Natural killer cell (primary cell): Measurements from ENCODE around the gene COL6A2. TPM values are rescaled to one million over a fixed set of nuclear protein-coding genes. Genes with fewer than 3 reads are reported as not detected.
"Not testable (repeated sequence)": the region's sequence is repeated elsewhere in the genome, so short reads cannot be mapped to it uniquely, and the experiment has no call there.

Source experiments
- ATAC-seq, 3 donors: fragments of 150-1000 bp in 2 of 3; fragments of 200-7000 bp in 1 of 3; cut with Tn5 transposase; 1 replicate in 1 of 3; 2 replicates in 2 of 3; pipeline ENCODE4 v1.10.0; 2021; ENCODE audit warnings: mild to moderate bottlenecking in 2 of 3, moderate library complexity in 2 of 3
- DNase-seq, 2 donors: peaks; one replicate each; pipeline versions ENCODE4 v3.0.0 to v3.0.0-alpha.2; 2013 to 2021; ENCODE audit warnings: mixed read lengths in 1 of 2
- H3K27ac ChIP-seq: one replicate; pipeline ENCODE4 v1.5.1; 2013; ENCODE audit warnings: mild to moderate bottlenecking, low read length
- H3K27me3 ChIP-seq: one replicate; pipeline ENCODE4 v1.6.1; 2013; ENCODE audit warnings: low read length; ENCODE audit not compliant: control insufficient read depth, insufficient read depth
- H3K36me3 ChIP-seq: one replicate; pipeline ENCODE4 v1.6.1; 2013; ENCODE audit warnings: low read length; ENCODE audit not compliant: control insufficient read depth, insufficient read depth
- H3K4me1 ChIP-seq: one replicate; pipeline ENCODE4 v1.6.1; 2013; ENCODE audit warnings: low read length; ENCODE audit not compliant: control insufficient read depth, insufficient read depth
- H3K4me3 ChIP-seq: one replicate; pipeline ENCODE4 v1.5.1; 2013; ENCODE audit warnings: low read length
- H3K9me3 ChIP-seq: one replicate; pipeline ENCODE4 v1.6.1; 2013; ENCODE audit warnings: low read length; ENCODE audit not compliant: control insufficient read depth, insufficient read depth
- H3K27ac Mint-ChIP-seq, 2 donors: one replicate each; pipeline ENCODE4 v1.8.0; 2022; ENCODE audit warnings: mild to moderate bottlenecking in 2 of 2, mixed read lengths in 2 of 2, moderate library complexity in 1 of 2
- H3K27me3 Mint-ChIP-seq, 2 donors: one replicate each; pipeline ENCODE4 v1.8.0; 2022; ENCODE audit warnings: low read depth in 2 of 2, mixed read lengths in 2 of 2
- H3K36me3 Mint-ChIP-seq: one replicate; pipeline ENCODE4 v1.8.0; 2022; ENCODE audit warnings: mixed read lengths
- H3K4me1 Mint-ChIP-seq, 2 donors: one replicate each; pipeline ENCODE4 v1.8.0; 2022; ENCODE audit warnings: mixed read lengths in 2 of 2
- H3K4me3 Mint-ChIP-seq: one replicate; pipeline ENCODE4 v1.8.0; 2022; ENCODE audit warnings: mild to moderate bottlenecking, moderate library complexity, mixed read lengths
- H3K9me3 Mint-ChIP-seq, 2 donors: one replicate each; pipeline ENCODE4 v1.8.0; 2022; ENCODE audit warnings: mixed read lengths in 2 of 2
- CTCF ChIP-seq: fragments of 200-600 bp; IDR thresholded peaks from one replicate; pipeline ENCODE4 v1.8.0; 2022; ENCODE audit warnings: antibody characterized with exemption
- WGBS: methylation state at CpG from one replicate; pipeline ENCODE4 v1.1.7; 2013; ENCODE audit warnings: missing lambda C conversion rate; ENCODE audit not compliant: insufficient coverage; 5-methylcytosine and 5-hydroxymethylcytosine counted together
- intact Hi-C: fragments of 100-400 bp; cut with micrococcal nuclease; formaldehyde crosslinking; loops from one replicate; pipeline ENCODE4 v1.14.2; 2022
- total RNA-seq, 4 donors: library from RNA; stranded (reverse); fragments of 120-200 nt in 1 of 4; gene quantifications; one replicate each; pipeline versions ENCODE4 v1.2.3 to v1.2.4, GENCODE V29; 2013 to 2022

Gene COL6A2
- total RNA-seq, 3 donors from 2014 or later (not counting 1 experiment from before 2014, with no cell fraction given), result 93.9 to 110 (median 97.2) TPM

- Histone ChIP-seq H3K4me1 (peaks cover 9% of the 10 kb centered on the region), H3K36me3 (no peaks in the 10 kb centered on the region), H3K27me3 (peaks cover 18% of the 10 kb centered on the region), H3K9me3 (no peaks in the 10 kb centered on the region), H3K4me3 (no peak overlapping the region), H3K27ac (no peak overlapping the region)
- H3K27ac Mint-ChIP-seq, result no peak overlapping the region
- WGBS, result 99% methylated on average over 5 of the region's 6 CpGs
- peaks cover 7 to 16% of the 10 kb centered on the region in 2 donors for H3K4me1 Mint-ChIP-seq
- DNase-seq (no peak), ATAC-seq (no peak)
- H3K36me3 Mint-ChIP-seq, result peaks cover 28% of the 10 kb centered on the region
- H3K27me3 Mint-ChIP-seq, result peaks cover 51 to 54% of the 10 kb centered on the region in 2 donors
- intact Hi-C loops, result no loop called here
- peaks cover 2 to 9% of the 10 kb centered on the region in 2 donors for H3K9me3 Mint-ChIP-seq
- TF ChIP-seq CTCF, result no peak
- peak overlapping the region; percentile 47 for H3K4me3 Mint-ChIP-seq
Measured at GRCh38 chr21:46100020-46100419, 2.1 kb downstream of the COL6A2 start.

GRCh38 chr21:46100426-46100825, 2.5 kb downstream of the COL6A2 start:
- H3K4me3 ChIP-seq, result no peak overlapping the region
- Mint-ChIP-seq H3K36me3 (peaks cover 28% of the 10 kb centered on the region), H3K27me3 (peaks cover 51 to 56% of the 10 kb centered on the region in 2 donors), H3K27ac (peak overlapping the region in 1 of 2 donors; percentile 16), H3K4me3 (peak overlapping the region; percentile 47), H3K9me3 (peaks cover 2 to 9% of the 10 kb centered on the region in 2 donors), H3K4me1 (peaks cover 7 to 15% of the 10 kb centered on the region in 2 donors)
- no peak overlapping the region for H3K27ac ChIP-seq
- H3K27me3 ChIP-seq, result peaks cover 18% of the 10 kb centered on the region
- H3K36me3 ChIP-seq, result no peaks in the 10 kb centered on the region
- DNase-seq (no peak), ATAC-seq (no peak)
- no peak for TF ChIP-seq CTCF
- no peaks in the 10 kb centered on the region for H3K9me3 ChIP-seq
- peaks cover 9% of the 10 kb centered on the region for H3K4me1 ChIP-seq
- WGBS, result 74% methylated on average over 7 of the region's 7 CpGs
- intact Hi-C loops, result no loop called here

- Histone ChIP-seq H3K4me3 (no peak overlapping the region), H3K27me3 (peaks cover 18% of the 10 kb centered on the region), H3K4me1 (peaks cover 9% of the 10 kb centered on the region), H3K27ac (no peak overlapping the region), H3K9me3 (no peaks in the 10 kb centered on the region), H3K36me3 (no peaks in the 10 kb centered on the region)
- peaks cover 7 to 13% of the 10 kb centered on the region in 2 donors for H3K4me1 Mint-ChIP-seq
- peak in 1 of 3 donors; percentile 13 for ATAC-seq
- peak overlapping the region; percentile 47 for H3K4me3 Mint-ChIP-seq
- H3K27ac Mint-ChIP-seq, result peak overlapping the region in 1 of 2 donors; percentile 16
- intact Hi-C loops, result no loop called here
- peak in 1 of 2 donors; percentile 32 for DNase-seq
- H3K36me3 Mint-ChIP-seq, result peaks cover 28% of the 10 kb centered on the region
- peaks cover 2 to 11% of the 10 kb centered on the region in 2 donors for H3K9me3 Mint-ChIP-seq
- 85% methylated on average over 4 of the region's 4 CpGs for WGBS
- H3K27me3 Mint-ChIP-seq, result peaks cover 51 to 57% of the 10 kb centered on the region in 2 donors
- TF ChIP-seq CTCF, result no peak
Measured at GRCh38 chr21:46100906-46101305, 3.0 kb downstream of the COL6A2 start.

- Mint-ChIP-seq H3K27ac (no peak overlapping the region), H3K4me3 (no peak overlapping the region), H3K4me1 (peaks cover 7% of the 10 kb centered on the region in 2 donors), H3K27me3 (peaks cover 51 to 54% of the 10 kb centered on the region in 2 donors), H3K9me3 (peaks cover 2 to 17% of the 10 kb centered on the region in 2 donors), H3K36me3 (peaks cover 28% of the 10 kb centered on the region)
- intact Hi-C loops, result no loop called here
- H3K4me3 ChIP-seq, result no peak overlapping the region
- no peaks in the 10 kb centered on the region for H3K4me1 ChIP-seq
- ATAC-seq (no peak), DNase-seq (no peak)
- H3K9me3 ChIP-seq, result no peaks in the 10 kb centered on the region
- no peaks in the 10 kb centered on the region for H3K36me3 ChIP-seq
- H3K27ac ChIP-seq, result no peak overlapping the region
- no peak for TF ChIP-seq CTCF
- H3K27me3 ChIP-seq, result peaks cover 14% of the 10 kb centered on the region
Measured at GRCh38 chr21:46104104-46104503, 6.2 kb downstream of the COL6A2 start.

GRCh38 chr21:46107376-46107775, 9.5 kb downstream of the COL6A2 start:
- 89% methylated on average over 2 of the region's 2 CpGs for WGBS

More at GRCh38 chr21:46107376-46107775, 9.5 kb downstream of the COL6A2 start:
- H3K36me3 ChIP-seq, H3K27ac ChIP-seq, H3K9me3 ChIP-seq, intact Hi-C loops, H3K27ac Mint-ChIP-seq, H3K4me1 ChIP-seq, H3K4me3 ChIP-seq, ATAC-seq, H3K4me1 Mint-ChIP-seq, H3K4me3 Mint-ChIP-seq, H3K27me3 ChIP-seq, DNase-seq: not testable (repeated sequence)
- Mint-ChIP-seq H3K9me3 (peaks cover 2 to 13% of the 10 kb centered on the region in 2 donors), H3K36me3 (peaks cover 23% of the 10 kb centered on the region), H3K27me3 (peaks cover 25 to 33% of the 10 kb centered on the region in 2 donors)
